ENCODE results near the gene ATP1B3. TPM values are rescaled to one million over a fixed set of nuclear protein-coding genes. Genes with fewer than 3 reads are reported as not detected.

ATP1B3 gene
- total and polyA plus RNA-seq, 2 of the 13 experiments (the other 11 are each of a cell fraction or from before 2014, with no cell fraction given), result 84.3 to 93.6 TPM

DNA sequence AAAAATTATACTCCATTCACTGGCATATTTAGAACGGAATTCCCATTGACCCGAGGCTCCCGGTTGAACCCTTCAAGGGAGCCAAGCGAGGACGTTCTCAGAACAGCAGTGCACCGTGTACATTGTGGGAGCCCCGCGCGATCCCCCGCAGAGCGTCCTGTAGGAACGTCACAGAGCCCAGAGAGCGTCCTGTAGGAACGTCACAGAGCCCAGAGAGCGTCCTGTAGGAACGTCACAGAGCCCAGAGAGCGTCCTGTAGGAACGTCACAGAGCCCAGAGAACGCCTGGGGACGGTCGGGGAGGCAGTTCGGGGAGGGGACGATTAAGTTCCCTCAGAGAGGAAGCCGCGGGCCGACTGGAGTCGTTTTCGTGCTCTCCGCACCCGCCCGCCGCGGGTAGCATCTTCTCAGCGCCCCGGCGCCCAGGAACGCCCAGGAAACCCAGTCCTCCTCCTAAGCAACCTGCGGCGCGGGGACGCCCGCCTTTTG lies 506 bp upstream of the ATP1B3 start (continued):
- TF ChIP-seq ZNF512 (CRISPR knock-in tag; IDR thresholded peaks at IDR 0.05), result no peak
- no peak for TF ChIP-seq SP140L (CRISPR knock-in tag; IDR thresholded peaks at IDR 0.05; ENCODE audit: borderline replicate concordance)
- TF ChIP-seq IKZF5 (CRISPR knock-in tag; IDR thresholded peaks at IDR 0.05), result peak; percentile 12; the same call in 1 of the 2 replicates
- TF ChIP-seq NFIC (IDR thresholded peaks at IDR 0.05; ENCODE audit: low read length), result no peak
- TF ChIP-seq ELF4 (CRISPR knock-in tag; IDR thresholded peaks at IDR 0.05; ENCODE audit: borderline replicate concordance), result no peak
- TF ChIP-seq ZKSCAN5 (CRISPR knock-in tag; IDR thresholded peaks at IDR 0.05), result no peak
- 0 out of 2 replicates have a peak, but pooled peaks have one; percentile 5 for TF ChIP-seq GATAD1 (CRISPR knock-in tag; IDR thresholded peaks at IDR 0.05)
- TF ChIP-seq ZNF501 (CRISPR knock-in tag; IDR thresholded peaks at IDR 0.05), result peak; percentile 21; the same call in 1 of the 2 replicates
- no peak for TF ChIP-seq ZNF781 (CRISPR knock-in tag; IDR thresholded peaks at IDR 0.05; ENCODE audit: borderline replicate concordance, not compliant biosample characterization)
- no peak for TF ChIP-seq NONO (IDR thresholded peaks at IDR 0.05)
- peak; percentile 29; the same call in 1 of the 2 replicates for TF ChIP-seq NONO (CRISPR knock-in tag; conservative IDR thresholded peaks at IDR 0.05)
- TF ChIP-seq DBP (CRISPR knock-in tag; IDR thresholded peaks at IDR 0.05; ENCODE audit: not compliant biosample characterization), result no peak
- TF ChIP-seq ZBTB21 (CRISPR knock-in tag; IDR thresholded peaks at IDR 0.05), result peak; percentile 93
- no peak for TF ChIP-seq ZBTB49 (CRISPR knock-in tag; IDR thresholded peaks at IDR 0.05; ENCODE audit: borderline replicate concordance)
- TF ChIP-seq NRL (CRISPR knock-in tag; IDR thresholded peaks at IDR 0.05; ENCODE audit: borderline replicate concordance), result no peak
- peak; percentile 82 for TF ChIP-seq CREB1 (IDR thresholded peaks at IDR 0.05)
- TF ChIP-seq CREB1 (CRISPR knock-in tag; IDR thresholded peaks at IDR 0.05), result peak; percentile 78; the same call in 1 of the 2 replicates
- peak; percentile 37; the same call in 1 of the 2 replicates for TF ChIP-seq ARID4A (CRISPR knock-in tag; IDR thresholded peaks at IDR 0.05; ENCODE audit: borderline replicate concordance)

All from HepG2 (cell line).